Measurements from ENCODE around the gene RNU6-9. TPM values are rescaled to one million over a fixed set of nuclear protein-coding genes. Genes with fewer than 3 reads are reported as not detected.

Gene RNU6-9
- total RNA-seq = not detected in 2 replicates

DNA sequence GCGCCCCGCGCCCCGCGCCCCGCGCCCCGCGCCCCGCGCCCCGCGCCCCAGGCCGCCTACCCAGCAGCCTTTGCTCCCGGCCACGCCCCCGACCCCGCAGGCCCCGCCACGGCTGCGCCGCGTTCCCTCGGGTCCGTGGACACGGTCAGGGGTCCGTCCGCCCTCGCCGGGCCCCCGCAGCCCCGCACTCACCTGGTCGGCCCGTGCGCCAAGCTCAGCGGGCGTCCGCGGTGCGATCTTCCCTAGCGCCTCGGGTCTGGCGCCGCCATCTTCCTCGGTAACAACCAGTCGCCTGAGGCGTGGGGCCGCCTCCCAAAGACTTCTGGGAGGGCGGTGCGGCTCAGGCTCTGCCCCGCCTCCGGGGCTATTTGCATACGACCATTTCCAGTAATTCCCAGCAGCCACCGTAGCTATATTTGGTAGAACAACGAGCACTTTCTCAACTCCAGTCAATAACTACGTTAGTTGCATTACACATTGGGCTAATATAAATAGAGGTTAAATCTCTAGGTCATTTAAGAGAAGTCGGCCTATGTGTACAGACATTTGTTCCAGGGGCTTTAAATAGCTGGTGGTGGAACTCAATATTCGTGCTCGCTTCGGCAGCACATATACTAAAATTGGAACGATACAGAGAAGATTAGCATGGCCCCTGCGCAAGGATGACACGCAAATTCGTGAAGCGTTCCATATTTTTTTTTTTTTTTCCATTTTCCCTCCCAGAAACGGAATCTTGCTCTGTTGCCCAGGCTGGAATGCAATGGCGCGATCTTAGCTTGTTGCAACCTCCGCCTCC, at the start of gene RNU6-9, which contains the start of gene MED16:
RNU6-9 (plus strand) TSS at position 591 of the 796 bp plus-strand sequence.
MED16 (minus strand) TSS at position 294 of the 796 bp plus-strand sequence. CDS start 2,056 bp downstream, outside the sequence.

DNA sequence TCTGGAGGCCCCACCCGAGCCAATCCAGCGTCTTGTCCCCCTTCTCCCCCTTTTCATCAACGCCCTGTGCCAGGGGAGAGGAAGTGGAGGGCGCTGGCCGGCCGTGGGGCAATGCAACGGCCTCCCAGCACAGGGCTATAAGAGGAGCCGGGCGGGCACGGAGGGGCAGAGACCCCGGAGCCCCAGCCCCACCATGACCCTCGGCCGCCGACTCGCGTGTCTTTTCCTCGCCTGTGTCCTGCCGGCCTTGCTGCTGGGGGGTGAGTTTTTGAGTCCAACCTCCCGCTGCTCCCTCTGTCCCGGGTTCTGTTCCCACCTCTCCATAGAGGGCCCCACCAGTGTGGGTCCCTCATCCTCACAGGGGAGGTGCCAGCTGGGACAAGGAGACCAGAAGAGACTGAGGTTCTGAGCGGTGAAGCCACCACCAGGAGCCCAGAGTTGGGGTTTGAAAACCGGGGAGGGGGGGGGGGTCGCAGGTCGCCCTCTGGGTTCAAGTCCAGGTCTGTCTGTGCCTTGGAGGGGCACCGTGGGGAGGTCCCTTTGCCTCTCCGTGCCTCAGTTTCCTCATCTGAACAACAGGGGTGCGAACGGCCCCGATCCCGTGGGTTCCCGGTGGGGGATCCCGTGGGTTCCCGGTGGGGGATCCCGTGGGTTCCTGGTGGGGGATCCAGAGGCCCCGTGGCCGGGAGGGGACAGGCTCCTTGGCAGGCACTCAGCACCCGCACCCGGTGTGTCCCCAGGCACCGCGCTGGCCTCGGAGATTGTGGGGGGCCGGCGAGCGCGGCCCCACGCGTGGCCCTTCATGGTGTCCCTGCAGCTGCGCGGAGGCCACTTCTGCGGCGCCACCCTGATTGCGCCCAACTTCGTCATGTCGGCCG, 40.9 kb upstream of the RNU6-9 start, which contains the start of gene ELANE:
ELANE (plus strand) TSS at position 168 of the 878 bp plus-strand sequence; CDS start at position 194, 26 bp downstream.

DNA sequence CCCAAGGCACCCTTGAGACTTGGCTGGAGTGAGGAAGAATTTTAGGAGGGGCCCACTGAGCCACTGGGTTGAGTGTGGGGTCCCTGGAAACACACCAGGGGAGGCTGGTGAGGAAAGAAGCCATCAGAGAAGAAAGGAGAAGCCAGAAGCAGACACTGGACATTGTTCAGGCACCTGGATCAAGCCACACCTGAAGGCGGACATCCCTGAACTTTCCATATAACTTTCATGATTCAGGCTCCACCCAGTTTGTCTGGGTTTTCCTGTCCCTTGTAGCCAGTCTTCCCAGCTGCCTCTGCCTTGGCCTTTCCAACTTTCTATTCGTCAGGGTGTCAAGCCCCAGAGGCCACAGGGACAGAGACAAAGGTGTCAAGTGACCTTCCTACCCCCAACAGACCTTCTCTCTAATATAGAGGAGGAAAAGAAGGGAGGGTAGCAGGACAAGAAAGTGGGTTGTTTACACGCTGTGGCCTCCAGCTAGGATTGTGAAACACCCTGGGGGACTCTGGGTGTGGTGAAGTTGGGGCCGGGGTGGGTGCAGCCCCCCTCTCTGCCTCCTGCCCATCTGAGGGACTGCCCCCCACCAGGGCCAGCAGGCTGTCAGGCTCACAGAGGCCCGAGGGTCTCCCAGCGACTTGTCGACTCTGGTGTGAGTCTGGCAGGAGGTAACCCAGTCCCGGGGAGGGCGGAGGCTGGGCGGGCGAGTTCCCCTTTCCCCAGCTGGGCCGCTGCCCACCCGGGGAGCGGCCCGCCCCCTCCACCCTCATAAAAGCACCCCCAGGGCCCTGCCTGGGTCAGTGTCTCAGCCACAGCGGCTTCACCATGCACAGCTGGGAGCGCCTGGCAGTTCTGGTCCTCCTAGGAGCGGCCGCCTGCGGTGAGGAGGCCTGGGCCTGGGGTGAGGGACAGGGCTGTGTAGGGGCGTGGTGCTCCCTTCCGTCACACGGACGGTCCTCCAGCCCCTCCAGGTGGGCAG, 34.1 kb upstream of the RNU6-9 start, which contains the start of gene CFD:
CFD (plus strand) TSS at position 797 of the 976 bp plus-strand sequence; CDS start at position 823, 26 bp downstream.

DNA sequence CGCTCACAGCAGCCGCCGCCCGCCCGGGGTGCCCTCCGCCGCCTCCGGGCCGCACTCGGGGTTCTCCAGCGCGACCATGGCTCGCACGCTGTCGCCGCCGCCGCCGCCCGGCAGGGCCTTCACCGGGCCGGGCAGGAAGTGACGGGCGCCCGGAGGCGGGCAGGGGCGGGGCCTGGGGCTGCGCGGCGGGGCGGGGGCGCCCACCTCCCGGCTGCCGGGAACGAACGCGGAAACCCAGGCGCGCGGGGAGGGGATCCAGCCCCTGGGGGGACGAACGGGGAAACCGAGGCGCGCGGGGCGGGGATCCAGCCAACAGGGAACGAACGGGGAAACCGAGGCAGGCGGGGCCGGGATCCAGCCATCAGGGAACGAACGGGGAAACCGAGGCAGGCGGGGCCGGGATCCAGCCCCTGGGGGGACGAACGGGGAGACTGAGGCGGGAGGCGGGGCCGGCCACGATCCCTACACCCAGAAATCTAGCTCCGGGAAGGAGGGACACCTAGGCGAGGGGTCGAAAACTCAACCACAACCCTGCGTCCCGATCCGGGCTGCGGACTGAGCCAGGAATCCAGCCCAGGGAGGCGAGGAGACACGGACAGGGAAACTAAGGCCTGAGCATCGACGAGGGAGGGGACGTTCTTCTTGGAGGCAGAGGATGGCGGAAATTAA, 19.9 kb downstream of the RNU6-9 start, which contains the start of gene R3HDM4:
R3HDM4 (minus strand) TSS at position 140 of the 669 bp plus-strand sequence; CDS start at position 78, 62 bp downstream.

DNA sequence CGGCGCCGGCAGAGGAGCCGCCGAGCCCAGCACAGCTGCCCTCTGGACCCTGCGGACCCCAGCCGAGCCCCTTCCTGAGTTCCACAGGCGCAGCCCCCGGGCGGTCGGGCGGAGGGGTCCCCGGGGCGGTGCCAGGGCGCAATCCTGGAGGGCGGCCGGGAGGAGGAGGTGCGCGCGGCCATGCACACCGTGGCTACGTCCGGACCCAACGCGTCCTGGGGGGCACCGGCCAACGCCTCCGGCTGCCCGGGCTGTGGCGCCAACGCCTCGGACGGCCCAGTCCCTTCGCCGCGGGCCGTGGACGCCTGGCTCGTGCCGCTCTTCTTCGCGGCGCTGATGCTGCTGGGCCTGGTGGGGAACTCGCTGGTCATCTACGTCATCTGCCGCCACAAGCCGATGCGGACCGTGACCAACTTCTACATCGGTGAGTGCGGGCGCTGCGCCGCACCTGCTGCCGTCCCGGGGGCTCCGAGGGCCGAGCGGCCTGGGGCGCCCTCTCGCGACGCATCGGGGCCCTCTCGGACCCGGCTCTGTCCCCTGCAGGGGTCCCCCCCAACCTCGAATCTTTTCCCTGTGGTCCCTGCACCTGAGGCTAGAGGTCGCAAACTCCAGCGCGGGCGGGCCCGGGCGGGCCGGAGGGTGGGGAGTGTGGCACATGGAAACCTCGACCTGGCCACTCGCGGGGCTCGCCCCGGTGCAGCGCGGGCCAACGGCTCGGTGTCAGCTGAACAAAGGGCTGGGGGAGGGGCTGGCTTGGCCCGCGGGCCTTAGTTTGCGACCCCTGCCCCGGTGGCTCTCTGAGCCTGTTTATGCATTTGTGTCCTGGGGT, 24.3 kb downstream of the RNU6-9 start, which contains the start of gene KISS1R:
KISS1R (plus strand) TSS at position 11 of the 829 bp plus-strand sequence; CDS start at position 181, 170 bp downstream.

DNA sequence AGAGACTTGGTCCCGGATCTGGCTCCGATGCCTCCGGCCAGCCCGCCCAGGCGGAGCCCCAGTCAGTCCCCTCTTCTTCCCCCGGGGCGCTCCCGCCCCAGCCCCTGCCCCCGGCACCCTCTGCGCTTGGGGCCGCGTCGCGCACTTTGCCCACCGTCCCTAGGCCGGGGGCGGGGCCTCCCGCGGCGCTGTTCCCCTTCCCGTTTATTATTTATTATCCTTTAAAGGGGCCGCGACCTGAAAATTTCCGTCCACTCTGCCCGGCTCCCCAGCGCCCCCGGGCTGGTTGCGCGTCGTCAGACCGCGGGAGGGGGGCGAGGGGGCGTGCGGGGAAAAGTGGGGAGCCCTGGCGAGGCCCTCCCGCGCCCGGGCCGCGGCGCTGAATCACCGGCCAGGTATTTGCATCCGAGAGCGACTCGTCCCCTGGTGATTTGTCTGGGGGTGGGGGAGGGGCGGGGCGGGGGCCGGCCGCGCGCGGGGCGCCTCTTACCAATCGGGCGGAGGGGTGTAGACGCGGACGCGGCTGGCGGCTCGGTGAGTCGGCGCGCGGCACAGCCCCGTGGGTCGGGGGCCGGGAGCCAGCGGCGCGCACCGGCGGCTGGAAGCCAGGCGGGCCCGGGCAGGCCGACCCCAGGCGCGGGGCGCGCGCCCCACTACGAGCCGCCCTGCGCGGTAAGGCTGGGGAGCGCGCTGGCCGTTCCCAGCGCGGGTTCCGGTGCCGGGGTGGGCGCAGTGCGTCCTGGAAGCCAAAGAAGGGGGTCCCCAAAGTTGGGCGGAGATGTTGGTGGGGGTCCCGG, 32.4 kb downstream of the RNU6-9 start, which contains the start of gene ARID3A:
ARID3A (plus strand) TSS at position 510 of the 797 bp plus-strand sequence. CDS start 3,494 bp downstream, outside the sequence.

Other genes with a start within 250 kb of the RNU6-9 start
- 50.8 and 79.9 TPM in 2 replicates for gene RNF126, start 230.3 kb upstream of the RNU6-9 start, total RNA-seq
- 263 and 426 TPM in 2 replicates for gene FSTL3, start 217.1 kb upstream of the RNU6-9 start, total RNA-seq
- not detected in 2 replicates for gene PRSS57, start 198.0 kb upstream of the RNU6-9 start, total RNA-seq
- gene PALM, start 184.5 kb upstream of the RNU6-9 start, total RNA-seq = under 0.01 and 1.2 TPM in 2 replicates
- gene MISP, start 142.4 kb upstream of the RNU6-9 start, total RNA-seq = 76.4 and 100 TPM in 2 replicates
- 94.7 and 108 TPM in 2 replicates for gene PTBP1, start 96.0 kb upstream of the RNU6-9 start, total RNA-seq
- gene PLPPR3, start 71.5 kb upstream of the RNU6-9 start, total RNA-seq = 0.48 TPM in 1 of 2 replicates, not detected in the other
- gene AZU1, start 65.6 kb upstream of the RNU6-9 start, total RNA-seq = 0.24 TPM in 1 of 2 replicates, not detected in the other
- gene PRTN3, start 52.5 kb upstream of the RNU6-9 start, total RNA-seq = not detected in 2 replicates
- gene ELANE, start 41.2 kb upstream of the RNU6-9 start, total RNA-seq = not detected in 2 replicates
- 8.5 and 8.9 TPM in 2 replicates for gene CFD, start 33.8 kb upstream of the RNU6-9 start, total RNA-seq
- gene MED16, start 297 bp upstream of the RNU6-9 start, total RNA-seq = 15.1 and 18.6 TPM in 2 replicates
- gene R3HDM4, start 19.7 kb downstream of the RNU6-9 start, total RNA-seq = 45.4 and 52.8 TPM in 2 replicates
- gene KISS1R, start 23.8 kb downstream of the RNU6-9 start, total RNA-seq = 0.43 TPM in 1 of 2 replicates, not detected in the other
- gene ARID3A, start 32.6 kb downstream of the RNU6-9 start, total RNA-seq = 19.2 and 21.4 TPM in 2 replicates
- gene WDR18, start 90.9 kb downstream of the RNU6-9 start, total RNA-seq = 42.2 and 66.0 TPM in 2 replicates
- gene GRIN3B, start 106.9 kb downstream of the RNU6-9 start, total RNA-seq = 0.85 and 1.2 TPM in 2 replicates
- gene TMEM259, start 127.6 kb downstream of the RNU6-9 start, total RNA-seq = 79.7 and 84.3 TPM in 2 replicates
- gene RNU6-2, start 128.0 kb downstream of the RNU6-9 start, total RNA-seq = not detected in 2 replicates
- gene CNN2, start 133.1 kb downstream of the RNU6-9 start, total RNA-seq = 137 and 224 TPM in 2 replicates
- 5.3 and 7.9 TPM in 2 replicates for gene ABCA7, start 146.6 kb downstream of the RNU6-9 start, total RNA-seq
- 5.1 and 16.9 TPM in 2 replicates for gene ARHGAP45, start 173.7 kb downstream of the RNU6-9 start, total RNA-seq
- gene POLR2E, start 201.9 kb downstream of the RNU6-9 start, total RNA-seq = 47.7 and 55.9 TPM in 2 replicates
- 444 and 452 TPM in 2 replicates for gene GPX4, start 210.5 kb downstream of the RNU6-9 start, total RNA-seq

Measured in tracheal epithelial cell (primary cell).